GM23338 (cell line): ENCODE data around the gene UCN2. TPM values are rescaled to one million over a fixed set of nuclear protein-coding genes. Genes with fewer than 3 reads are reported as not detected.

Experiments used
- ATAC-seq: fragments of 200-7000 bp; cut with Tn5 transposase; 3 replicates; pipeline ENCODE4 v1.9.1; 2020
- DNase-seq: peaks from one replicate; pipeline ENCODE4 v3.0.0-alpha.2; 2015; ENCODE audit warnings: low spot score
- H2AFZ ChIP-seq: fragments of 200-600 bp; sonication (generic); 2 replicates; pipeline ENCODE4 v1.8.0; 2016; ENCODE audit warnings: antibody characterized with exemption, mild to moderate bottlenecking, moderate library complexity
- H3F3A ChIP-seq: fragments of 200-600 bp; sonication (generic); replicated peaks from 2 replicates; pipeline ENCODE4 v1.8.0; 2017; ENCODE audit warnings: antibody characterized with exemption, mixed run types, low read depth
- H3K27ac ChIP-seq: fragments of 200-600 bp; sonication (generic); 2 replicates; pipeline ENCODE4 v1.6.1; 2016; ENCODE audit warnings: low read depth
- H3K27me3 ChIP-seq: fragments of 200-600 bp; sonication (generic); 2 replicates; pipeline ENCODE4 v1.8.0; 2016; ENCODE audit warnings: mild to moderate bottlenecking, mixed run types, moderate library complexity; ENCODE audit not compliant: insufficient read depth
- H3K36me3 ChIP-seq: fragments of 200-600 bp; sonication (generic); 2 replicates; pipeline ENCODE4 v1.8.0; 2016; ENCODE audit warnings: mild to moderate bottlenecking; ENCODE audit not compliant: insufficient read depth
- H3K4me1 ChIP-seq: fragments of 200-600 bp; sonication (generic); 2 replicates; pipeline ENCODE4 v1.8.0; 2016; ENCODE audit warnings: mild to moderate bottlenecking, moderate library complexity; ENCODE audit not compliant: insufficient read depth
- H3K4me2 ChIP-seq: fragments of 200-600 bp; sonication (generic); 2 replicates; pipeline ENCODE4 v1.7.1; 2017; ENCODE audit warnings: mixed run types
- H3K4me3 ChIP-seq: fragments of 200-600 bp; sonication (generic); 2 replicates; pipeline ENCODE4 v1.6.1; 2016; ENCODE audit warnings: mixed run types
- H3K79me2 ChIP-seq: fragments of 200-600 bp; sonication (generic); replicated peaks from 2 replicates; pipeline ENCODE4 v1.8.0; 2017; ENCODE audit warnings: mild to moderate bottlenecking; ENCODE audit not compliant: insufficient read depth
- H3K9me2 ChIP-seq: fragments of 200-600 bp; sonication (generic); 2 replicates; pipeline ENCODE4 v1.8.0; 2017; ENCODE audit not compliant: insufficient read depth
- H4K20me1 ChIP-seq: fragments of 200-600 bp; sonication (generic); replicated peaks from 2 replicates; pipeline ENCODE4 v1.8.0; 2017; ENCODE audit warnings: mild to moderate bottlenecking; ENCODE audit not compliant: insufficient read depth
- H3K27ac Mint-ChIP-seq: 2 replicates; pipeline ENCODE4 v1.8.0; 2020; ENCODE audit warnings: inconsistent platforms, mild to moderate bottlenecking, moderate library complexity, mixed read lengths
- H3K27me3 Mint-ChIP-seq: 3 replicates; pipeline ENCODE4 v1.8.0; 2022; ENCODE audit warnings: low read depth, mild to moderate bottlenecking, moderate library complexity, mixed read lengths, inconsistent platforms; ENCODE audit not compliant: insufficient read depth, poor library complexity
- H3K36me3 Mint-ChIP-seq: 3 replicates; pipeline ENCODE4 v1.8.0; 2021; ENCODE audit warnings: low read depth, mild to moderate bottlenecking, inconsistent platforms, moderate library complexity, mixed read lengths
- H3K4me1 Mint-ChIP-seq: 3 replicates; pipeline ENCODE4 v1.8.0; 2020; ENCODE audit warnings: mild to moderate bottlenecking, inconsistent platforms, mixed read lengths
- H3K4me3 Mint-ChIP-seq: 3 replicates; pipeline ENCODE4 v1.8.0; 2021; ENCODE audit warnings: moderate library complexity, mild to moderate bottlenecking, inconsistent platforms, mixed read lengths
- H3K9me3 Mint-ChIP-seq: 3 replicates; pipeline ENCODE4 v1.8.0; 2020; ENCODE audit warnings: moderate library complexity, mild to moderate bottlenecking, inconsistent platforms, mixed read lengths
- CREB1 ChIP-seq: fragments of 250-450 bp; sonication (Bioruptor Pico); IDR thresholded peaks from 2 replicates; pipeline ENCODE4 v1.5.0; 2020; ENCODE audit warnings: low read depth, mild to moderate bottlenecking, moderate library complexity
- CTCF ChIP-seq, 2 experiments: fragments of 200-600 bp in 1 of 2; sonication (generic) in 1 of 2; conservative IDR thresholded peaks; 2 replicates each; pipeline versions ENCODE4 v1.5.1 to v1.6.1; 2016 to 2017; ENCODE audit warnings: antibody characterized with exemption in 2 of 2, low read depth in 2 of 2, mild to moderate bottlenecking in 2 of 2, moderate library complexity in 1 of 2
- EZH2 ChIP-seq: fragments of 200-600 bp; sonication (generic); IDR thresholded peaks from one replicate; pipeline ENCODE4 v1.8.0; 2017; ENCODE audit warnings: antibody characterized with exemption, mild to moderate bottlenecking, low read depth; ENCODE audit not compliant: unreplicated experiment
- JUNB ChIP-seq: IDR thresholded peaks from one replicate; pipeline ENCODE4 v1.6.1; 2016; ENCODE audit warnings: antibody characterized with exemption; ENCODE audit not compliant: unreplicated experiment
- NANOG ChIP-seq: IDR thresholded peaks from 2 replicates; pipeline ENCODE4 v1.6.1; 2016; ENCODE audit warnings: antibody characterized with exemption, borderline replicate concordance
- POLR2AphosphoS5 ChIP-seq: IDR thresholded peaks from 2 replicates; pipeline ENCODE4 v1.6.1; 2016; ENCODE audit warnings: antibody characterized with exemption, low read depth
- REST ChIP-seq: IDR thresholded peaks from one replicate; pipeline ENCODE4 v1.6.1; 2018; ENCODE audit warnings: antibody characterized with exemption; ENCODE audit not compliant: unreplicated experiment
- STAT1 ChIP-seq: IDR thresholded peaks from one replicate; pipeline ENCODE4 v1.6.1; 2016; ENCODE audit warnings: antibody characterized with exemption; ENCODE audit not compliant: unreplicated experiment
- ZNF462 ChIP-seq: fragments of 250-450 bp; sonication (Bioruptor Pico); IDR thresholded peaks from 2 replicates; pipeline ENCODE4 v1.5.0; 2020; ENCODE audit warnings: mild to moderate bottlenecking, moderate library complexity
- polyA plus RNA-seq: library from polyadenylated mRNA; unstranded; fragments of >200 nt; fragmentation: Nextera tagmentation; extraction: Ambion mirVana; gene quantifications from 2 replicates; pipeline ENCODE4 v1.2.1, GENCODE V29; 2016
- total RNA-seq: library from RNA; depleted of rRNA; stranded (reverse); fragments of >200 nt; shearing (Covaris generic); gene quantifications from 2 replicates; pipeline ENCODE4 v1.2.3, GENCODE V29; 2014

UCN2 gene
- total and polyA plus RNA-seq, 2 experiments from 2014 or later: 0.17 TPM; not detected in 1

DNA sequence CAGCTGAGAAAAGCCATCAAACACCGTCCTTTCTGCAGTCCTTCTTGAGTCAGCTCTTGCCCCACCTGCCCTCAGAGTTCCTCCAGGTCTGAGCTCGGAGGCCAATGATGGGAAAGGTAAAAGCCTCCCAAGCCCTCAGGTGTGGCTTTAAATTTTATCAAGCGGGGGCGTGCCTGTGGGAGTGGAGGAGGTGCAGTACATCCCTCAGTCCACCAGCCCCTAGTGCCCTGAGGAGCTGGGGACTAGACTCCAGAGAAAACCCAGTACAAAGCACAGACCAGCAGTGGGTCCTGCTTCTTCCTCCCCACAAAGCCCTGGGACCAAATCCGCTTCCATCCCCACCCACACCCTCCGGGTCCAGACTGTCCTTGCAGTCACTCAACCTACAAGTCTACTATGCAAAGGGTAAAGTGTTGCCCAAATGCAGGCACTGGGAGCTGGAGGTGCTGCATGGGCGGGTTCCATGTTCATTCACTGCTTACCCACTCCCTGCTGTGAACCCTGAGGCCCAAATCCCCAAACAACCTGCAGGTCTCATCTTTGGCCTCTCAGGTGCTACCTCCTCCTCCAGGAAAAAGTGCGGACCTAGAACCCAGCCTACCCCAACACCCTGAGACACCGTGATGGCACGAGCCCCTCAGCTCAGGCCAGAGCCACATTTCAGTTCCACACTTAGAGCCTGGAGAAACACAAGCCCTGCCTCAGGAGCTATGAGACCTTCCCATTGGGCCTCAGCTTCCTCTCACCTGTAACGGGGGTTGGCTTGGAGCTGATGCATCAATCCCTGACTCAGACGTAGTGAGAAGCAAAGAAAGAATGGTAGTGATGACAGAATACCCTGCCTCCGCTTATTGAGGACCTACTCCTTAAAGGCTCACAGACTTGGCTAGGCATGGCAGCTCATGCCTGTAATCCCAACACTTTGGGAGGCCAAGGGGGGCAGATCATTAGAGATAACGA is 9.4 kb downstream of the UCN2 start:
- Mint-ChIP-seq H3K9me3 (no peaks in the 10 kb centered on the region), H3K4me1 (peaks cover 29% of the 10 kb centered on the region), H3K4me3 (no peak overlapping the region), H3K36me3 (no peaks in the 10 kb centered on the region; the same call in 2 of the 3 replicates), H3K27ac (peak overlapping the region; percentile 92), H3K27me3 (peaks cover 15% of the 10 kb centered on the region)
- Histone ChIP-seq H3K27ac (no peak overlapping the region; the same call in 1 of the 2 replicates), H3K4me2 (peak overlapping the region; percentile 51; the same call in 1 of the 2 replicates), H3K79me2 (peaks cover 26% of the 10 kb centered on the region), H3K36me3 (no peaks in the 10 kb centered on the region), H3K4me3 (no peak overlapping the region), H4K20me1 (no peaks in the 10 kb centered on the region), H3K9me2 (no peaks in the 10 kb centered on the region), H2AFZ (no peak overlapping the region), H3F3A (peaks cover 8% of the 10 kb centered on the region), H3K4me1 (peaks cover 11% of the 10 kb centered on the region), H3K27me3 (no peaks in the 10 kb centered on the region)
- ATAC-seq (no peak), DNase-seq (no peak)
- TF ChIP-seq CREB1 (CRISPR knock-in tag): no peak
- no peak for TF ChIP-seq REST
- TF ChIP-seq ZNF462 (CRISPR knock-in tag): no peak
- no peak for TF ChIP-seq JUNB
- no peak for TF ChIP-seq CTCF (conservative IDR thresholded peaks at IDR 0.05; ENCODE audit: low read depth in 2 of 2)
- no peak for TF ChIP-seq EZH2
- TF ChIP-seq POLR2AphosphoS5: no peak
- TF ChIP-seq NANOG: no peak
- TF ChIP-seq STAT1: no peak
